ENCODE results near the gene GSC2. TPM values are rescaled to one million over a fixed set of nuclear protein-coding genes. Genes with fewer than 3 reads are reported as not detected.

GSC2 gene, protein sequence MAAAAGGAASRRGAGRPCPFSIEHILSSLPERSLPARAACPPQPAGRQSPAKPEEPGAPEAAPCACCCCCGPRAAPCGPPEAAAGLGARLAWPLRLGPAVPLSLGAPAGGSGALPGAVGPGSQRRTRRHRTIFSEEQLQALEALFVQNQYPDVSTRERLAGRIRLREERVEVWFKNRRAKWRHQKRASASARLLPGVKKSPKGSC
- not detected in 2 replicates for total RNA-seq

GRCh38 chr22:19149991-19150390 lies at the start of gene GSC2:
Gene GSC2, minus strand, starts transcription at chr22:19150292. Its CDS starts 9 bp downstream, at chr22:19150283.

DNA sequence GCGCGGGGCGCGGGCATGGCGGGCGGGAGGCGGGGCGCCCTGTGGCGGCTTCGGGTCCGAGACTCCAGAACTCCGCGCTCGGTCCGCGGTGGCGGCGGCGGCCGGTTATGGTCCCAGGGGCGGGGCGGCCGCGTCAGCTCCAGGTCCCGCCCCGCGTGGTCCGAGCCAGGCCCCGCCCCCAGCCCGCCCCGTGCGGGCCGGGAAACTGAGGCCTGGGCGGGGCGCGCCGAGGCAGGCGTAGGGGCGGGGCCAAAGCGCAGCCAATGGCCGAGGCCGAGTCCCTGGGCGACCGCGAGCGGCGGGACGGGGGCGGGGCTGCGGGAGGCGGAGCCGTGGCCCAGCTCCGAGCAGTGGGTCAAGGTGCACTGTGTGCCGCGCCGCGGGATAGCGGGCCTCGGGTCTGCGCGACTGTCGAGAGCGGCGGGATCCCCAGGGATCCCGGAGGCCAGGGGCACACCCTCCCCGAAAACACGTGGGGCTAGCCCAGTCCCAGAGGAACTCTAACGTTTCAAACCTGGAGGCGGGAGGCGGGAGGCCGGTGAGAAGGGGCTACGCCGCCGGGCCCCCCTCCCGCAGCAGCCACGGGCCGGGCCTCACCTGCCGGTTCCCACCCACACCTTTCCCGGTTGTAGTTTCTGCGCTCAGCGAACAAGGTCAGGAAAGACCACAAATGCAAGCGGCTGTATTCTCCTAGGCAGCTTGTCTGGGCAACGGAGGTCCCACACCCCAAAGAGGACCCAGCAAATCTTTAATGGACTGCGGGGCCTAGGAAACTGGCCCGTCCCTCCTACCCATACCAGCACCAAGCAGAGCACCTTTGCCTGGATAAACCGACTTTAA lies 28.8 kb upstream of the GSC2 start, which contains the start of gene SLC25A1:
Gene SLC25A1 (minus strand): TSS at position 80 of the 840 bp plus-strand sequence. CDS start 63 bp downstream, at position 17.

GRCh38 chr22:19130959-19131684 lies 19.0 kb downstream of the GSC2 start, which contains the start of gene TSSK2:
Gene TSSK2, plus strand, starts transcription at chr22:19131308. Its CDS starts 92 bp downstream, at chr22:19131400.

GRCh38 chr22:19122143-19122751 lies 27.8 kb downstream of the GSC2 start, which contains the start of gene DGCR2:
Gene DGCR2, minus strand, starts transcription at chr22:19122412. Its CDS starts 206 bp downstream, at chr22:19122206.

Other genes with a start within 250 kb of the GSC2 start
- gene DGCR6, start 244.0 kb downstream of the GSC2 start, total RNA-seq = 0.88 and 1.1 TPM in 2 replicates
- 0.44 TPM in 1 of 2 replicates, not detected in the other for gene PRODH, start 214.0 kb downstream of the GSC2 start, total RNA-seq
- gene DGCR2, start 27.9 kb downstream of the GSC2 start, total RNA-seq = 47.1 and 78.5 TPM in 2 replicates
- gene TSSK2, start 19.0 kb downstream of the GSC2 start, total RNA-seq = not detected in 2 replicates
- gene ESS2, start 5.6 kb downstream of the GSC2 start, total RNA-seq = 13.6 and 19.9 TPM in 2 replicates
- 106 and 118 TPM in 2 replicates for gene SLC25A1, start 28.4 kb upstream of the GSC2 start, total RNA-seq
- gene CLTCL1, start 141.4 kb upstream of the GSC2 start, total RNA-seq = 12.7 and 15.3 TPM in 2 replicates

All from placental pericyte (primary cell).